ENCODE data around the gene RPS14.

The RPS14 gene

DNA sequence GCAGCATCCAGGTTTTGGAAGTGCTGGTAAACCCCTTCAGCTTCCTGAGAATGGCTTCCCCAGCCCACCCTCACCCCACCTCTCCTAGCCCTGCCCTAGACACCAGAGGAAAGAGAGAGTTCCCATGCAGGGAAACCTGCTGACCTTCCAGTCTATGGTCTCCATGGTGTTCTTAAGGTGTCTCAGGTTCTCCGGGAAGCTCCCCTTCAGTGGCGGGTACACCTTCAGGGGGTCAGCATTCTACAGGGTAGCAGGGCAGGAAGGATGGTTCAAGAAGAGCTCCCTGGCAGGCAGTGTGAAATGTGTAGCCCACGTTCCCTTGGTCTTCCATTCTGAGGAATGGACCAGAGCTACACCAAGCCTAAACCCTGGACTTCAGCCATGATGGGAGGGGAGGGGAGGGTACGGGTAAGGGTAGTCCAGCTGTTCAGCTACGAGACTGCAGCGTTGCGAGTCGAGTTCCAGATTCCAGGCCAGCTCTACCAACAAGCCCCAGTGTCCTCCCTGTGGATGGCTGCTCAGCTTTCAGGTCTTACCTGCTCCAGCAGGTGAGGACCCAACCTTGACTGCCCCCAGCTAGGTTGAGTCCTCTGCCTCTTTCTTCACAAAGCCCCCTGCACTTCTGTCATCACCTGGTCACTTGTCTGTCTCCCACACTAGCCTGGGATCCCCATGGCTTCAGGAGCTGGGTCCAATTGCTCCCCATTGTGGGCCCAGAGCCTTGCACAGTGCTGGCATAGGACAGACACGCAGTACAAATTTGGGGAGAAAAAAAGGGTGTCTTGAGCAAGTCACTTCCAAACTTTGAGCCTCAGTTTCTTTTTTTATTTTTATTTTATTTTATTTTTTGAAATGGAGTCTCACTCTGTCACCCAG, 44.4 kb downstream of the RPS14 start:
- no peak for TF ChIP-seq CTCF (IDR thresholded peaks at IDR 0.05; ENCODE audit: control insufficient read depth, insufficient read depth, low read depth, low read length, missing control alignments)
- no peak for DNase-seq (ENCODE audit: low read depth)
- no peak overlapping the region for H3K4me3 ChIP-seq (ENCODE audit: control insufficient read depth, low read depth, low read length)

DNA sequence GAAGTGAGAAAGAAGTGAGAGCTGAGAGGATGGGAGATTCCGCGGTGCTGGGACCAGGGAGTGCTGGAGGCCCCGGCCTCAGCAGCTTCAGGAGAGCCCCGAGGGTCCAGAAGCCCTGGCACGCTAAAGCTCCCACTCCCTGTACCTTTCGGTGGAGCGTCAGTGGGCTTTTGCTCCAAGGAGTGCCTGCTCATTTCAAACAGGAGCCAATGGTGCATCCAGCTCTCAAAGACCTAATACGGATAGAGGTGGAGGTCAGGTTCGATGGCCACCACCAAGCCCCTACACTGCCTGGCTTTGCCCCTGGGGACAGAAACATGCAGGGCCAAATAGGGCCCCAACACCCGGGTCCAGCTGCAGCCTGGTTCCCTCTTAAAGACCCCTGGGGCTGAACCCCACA, 45.0 kb downstream of the RPS14 start:
- TF ChIP-seq CTCF (IDR thresholded peaks at IDR 0.05; ENCODE audit: control insufficient read depth, insufficient read depth, low read depth, low read length, missing control alignments), result no peak
- DNase-seq (ENCODE audit: low read depth), result no peak
- H3K4me3 ChIP-seq (ENCODE audit: control insufficient read depth, low read depth, low read length), result no peak overlapping the region

DNA sequence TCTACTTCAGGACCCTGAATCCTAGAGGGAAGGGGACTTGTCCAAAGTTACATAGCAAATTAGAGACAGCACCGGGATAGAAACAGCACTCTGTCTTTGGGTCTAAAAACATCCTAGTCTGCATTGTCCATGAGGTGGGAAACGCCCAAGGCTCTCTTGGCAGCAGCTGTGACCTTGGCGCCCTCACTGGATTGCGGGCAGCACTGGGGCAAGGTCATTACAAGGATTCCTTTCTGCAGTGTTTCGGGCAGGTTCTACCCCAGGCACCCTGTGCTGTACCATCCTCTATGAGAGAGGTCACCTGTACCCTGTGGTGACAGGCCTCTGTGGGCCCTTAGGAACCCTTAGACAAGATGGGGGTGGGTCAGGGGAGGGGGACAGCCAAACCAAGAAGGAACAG, 45.4 kb downstream of the RPS14 start:
- H3K4me3 ChIP-seq (ENCODE audit: control insufficient read depth, low read depth, low read length), result no peak overlapping the region
- no peak for TF ChIP-seq CTCF (IDR thresholded peaks at IDR 0.05; ENCODE audit: control insufficient read depth, insufficient read depth, low read depth, low read length, missing control alignments)
- DNase-seq (ENCODE audit: low read depth), result no peak

GRCh38 chr5:150402901-150403342, 46.6 kb downstream of the RPS14 start:
- H3K4me3 ChIP-seq (ENCODE audit: control insufficient read depth, low read depth, low read length), result no peak overlapping the region
- TF ChIP-seq CTCF (IDR thresholded peaks at IDR 0.05; ENCODE audit: control insufficient read depth, insufficient read depth, low read depth, low read length, missing control alignments), result no peak
- DNase-seq (ENCODE audit: low read depth), result no peak

DNA sequence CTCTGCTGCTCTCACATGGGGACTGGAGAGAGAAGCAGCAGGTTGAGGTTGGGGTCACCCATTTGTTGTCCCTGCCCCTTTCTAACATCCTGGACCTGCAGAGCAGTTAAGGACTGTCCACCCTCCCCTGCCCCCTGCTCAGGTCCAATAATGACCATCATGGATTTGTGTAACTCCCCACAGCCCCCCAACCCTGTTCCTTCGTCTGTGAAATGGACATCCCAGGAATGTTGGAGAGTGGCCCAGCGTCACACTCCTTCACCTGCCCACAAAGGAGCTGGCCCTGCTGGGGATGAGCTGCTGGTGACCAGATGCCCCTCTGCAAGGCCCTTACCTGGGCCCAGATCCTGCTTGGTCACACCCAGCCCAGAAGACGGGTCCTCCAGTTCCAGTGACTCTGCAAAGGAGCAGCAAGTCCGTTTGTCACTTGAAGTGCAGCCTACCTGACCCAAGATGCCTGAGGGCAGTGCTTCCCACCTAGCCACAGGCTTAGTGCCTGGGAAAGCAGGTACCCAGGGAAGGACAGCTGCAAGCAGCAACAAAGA, 47.2 kb downstream of the RPS14 start:
- no peak overlapping the region for H3K4me3 ChIP-seq (ENCODE audit: control insufficient read depth, low read depth, low read length)
- DNase-seq (ENCODE audit: low read depth), result no peak
- TF ChIP-seq CTCF (IDR thresholded peaks at IDR 0.05; ENCODE audit: control insufficient read depth, insufficient read depth, low read depth, low read length, missing control alignments), result no peak

GRCh38 chr5:150401376-150402228, 47.9 kb downstream of the RPS14 start:
- H3K4me3 ChIP-seq (ENCODE audit: control insufficient read depth, low read depth, low read length), result no peak overlapping the region
- DNase-seq (ENCODE audit: low read depth), result no peak
- TF ChIP-seq CTCF (IDR thresholded peaks at IDR 0.05; ENCODE audit: control insufficient read depth, insufficient read depth, low read depth, low read length, missing control alignments), result no peak

Data from AG09309 (cell line).